NT2/D1 (cell line): ENCODE measurements around the gene ERC2.

ENCODE experiments used
- DNase-seq: peaks from one replicate; pipeline ENCODE4 v3.0.0-alpha.2; 2011; ENCODE audit warnings: low read depth, low spot score
- H3K27me3 ChIP-seq: 2 replicates; pipeline ENCODE4 v1.6.0; 2011; ENCODE audit warnings: mild to moderate bottlenecking; ENCODE audit not compliant: insufficient read length, insufficient read depth
- H3K36me3 ChIP-seq: 2 replicates; pipeline ENCODE4 v1.6.1; 2011; ENCODE audit warnings: mild to moderate bottlenecking, low read length, mixed read lengths; ENCODE audit not compliant: insufficient read depth, insufficient read length
- H3K4me1 ChIP-seq: 2 replicates; pipeline ENCODE4 v1.5.1; 2011; ENCODE audit not compliant: insufficient read depth, insufficient read length
- H3K4me3 ChIP-seq: 2 replicates; pipeline ENCODE4 v1.5.1; 2011; ENCODE audit warnings: low read depth; ENCODE audit not compliant: insufficient read length
- H3K9ac ChIP-seq: 2 replicates; pipeline ENCODE4 v1.6.0; 2011; ENCODE audit warnings: low read depth; ENCODE audit not compliant: insufficient read length
- H3K9me3 ChIP-seq: 2 replicates; pipeline ENCODE4 v1.5.1; 2011; ENCODE audit warnings: mild to moderate bottlenecking, low read length; ENCODE audit not compliant: insufficient read depth
- SUZ12 ChIP-seq: IDR thresholded peaks from 2 replicates; pipeline ENCODE4 v1.6.1; 2011; ENCODE audit not compliant: insufficient read length, insufficient read depth; ENCODE audit errors: extremely low read depth
- YY1 ChIP-seq: IDR thresholded peaks from 2 replicates; pipeline ENCODE4 v1.6.1; 2011; ENCODE audit not compliant: insufficient read length, insufficient read depth
- ZNF274 ChIP-seq: IDR thresholded peaks from 2 replicates; pipeline ENCODE4 v1.6.1; 2011; ENCODE audit warnings: mild to moderate bottlenecking, low read depth, low read length

Gene ERC2

DNA sequence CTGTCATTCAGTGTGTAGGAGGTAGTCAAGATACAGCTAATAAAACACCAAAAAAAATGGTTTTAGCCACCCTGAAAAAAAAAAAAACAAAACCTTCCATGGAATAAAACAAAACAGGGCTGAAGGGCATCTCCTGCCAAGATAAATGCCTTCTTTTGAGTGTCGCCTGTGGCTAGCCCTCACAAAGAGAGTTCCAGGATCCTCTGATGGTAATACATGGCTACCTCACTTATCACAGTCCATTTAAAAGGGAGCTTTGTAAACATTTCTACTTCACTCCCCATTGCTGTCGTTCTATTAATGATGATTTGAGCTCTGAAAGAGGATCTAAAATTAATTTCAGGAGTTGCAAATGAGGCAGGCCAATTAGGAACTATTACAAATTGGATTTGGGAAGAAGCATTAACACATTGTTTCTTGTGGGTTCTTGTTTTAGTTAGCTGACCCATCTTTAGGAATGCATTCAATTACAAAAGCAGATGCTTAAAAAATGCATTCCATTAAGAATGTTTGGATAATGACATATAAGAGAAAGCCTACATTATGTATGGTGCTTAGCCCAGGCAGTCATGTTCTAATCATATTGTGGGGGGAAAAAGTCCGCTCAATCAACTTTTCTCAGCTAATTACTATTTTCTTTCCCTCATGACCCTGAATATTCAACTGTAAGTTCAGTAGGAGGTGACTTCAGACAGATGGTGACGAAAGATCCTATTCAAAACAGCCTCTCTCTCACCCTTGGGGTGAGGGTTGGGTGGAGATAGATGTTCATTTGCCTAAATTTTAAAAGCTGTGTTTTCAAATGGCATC, 726.0 kb downstream of the ERC2 start:
- no peak for DNase-seq
- Histone ChIP-seq H3K9ac (no peak overlapping the region), H3K4me1 (no peaks in the 10 kb centered on the region), H3K36me3 (no peaks in the 10 kb centered on the region), H3K27me3 (no peaks in the 10 kb centered on the region), H3K4me3 (no peak overlapping the region), H3K9me3 (no peaks in the 10 kb centered on the region)
- TF ChIP-seq ZNF274 (no peak), SUZ12 (no peak), YY1 (no peak)

DNA sequence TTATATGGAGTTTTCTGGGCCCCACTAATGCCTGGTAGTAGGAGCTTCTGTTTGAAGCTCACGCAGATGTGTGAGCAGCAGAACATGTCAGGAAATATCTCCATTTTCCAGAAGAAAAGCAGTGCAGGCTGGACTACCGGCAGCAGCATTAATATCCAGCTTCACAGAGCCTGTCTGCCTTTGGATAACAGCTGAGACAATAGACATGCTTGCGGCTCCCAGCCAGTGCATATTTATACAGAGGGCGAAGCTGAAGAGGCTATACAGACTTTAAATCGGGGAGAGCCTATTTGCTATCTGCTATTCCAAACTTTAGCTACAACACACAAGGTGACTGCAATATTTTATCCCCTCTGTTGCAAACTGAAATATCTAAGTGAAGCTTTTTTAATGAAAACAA, 731.1 kb downstream of the ERC2 start:
- Histone ChIP-seq H3K36me3 (no peaks in the 10 kb centered on the region), H3K9ac (no peak overlapping the region), H3K9me3 (no peaks in the 10 kb centered on the region), H3K4me1 (no peaks in the 10 kb centered on the region), H3K4me3 (no peak overlapping the region), H3K27me3 (no peaks in the 10 kb centered on the region)
- TF ChIP-seq YY1, result no peak
- TF ChIP-seq SUZ12, result no peak
- TF ChIP-seq ZNF274, result no peak
- DNase-seq, result no peak

DNA sequence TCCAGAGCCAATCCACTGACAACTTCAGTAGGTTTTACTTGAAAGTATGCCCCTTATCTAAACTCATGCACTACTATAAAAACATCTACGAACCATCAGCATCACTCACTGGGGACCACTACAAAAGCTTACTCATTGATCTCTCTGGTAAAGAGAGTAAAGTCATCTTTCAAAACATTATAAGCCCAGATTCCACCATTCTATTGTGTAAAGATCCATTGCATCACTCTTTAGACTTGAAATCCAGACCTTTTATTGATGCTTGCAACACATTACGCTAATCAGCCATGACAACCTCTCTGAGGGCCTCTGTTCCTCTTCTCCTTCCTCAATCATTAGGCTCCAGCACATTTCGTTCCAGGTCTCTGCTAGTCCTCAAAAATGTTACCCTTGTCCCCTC, 732.3 kb downstream of the ERC2 start:
- Histone ChIP-seq H3K27me3 (no peaks in the 10 kb centered on the region), H3K9ac (no peak overlapping the region), H3K9me3 (no peaks in the 10 kb centered on the region), H3K36me3 (no peaks in the 10 kb centered on the region), H3K4me3 (no peak overlapping the region), H3K4me1 (no peaks in the 10 kb centered on the region)
- no peak for DNase-seq
- TF ChIP-seq SUZ12, result no peak

DNA sequence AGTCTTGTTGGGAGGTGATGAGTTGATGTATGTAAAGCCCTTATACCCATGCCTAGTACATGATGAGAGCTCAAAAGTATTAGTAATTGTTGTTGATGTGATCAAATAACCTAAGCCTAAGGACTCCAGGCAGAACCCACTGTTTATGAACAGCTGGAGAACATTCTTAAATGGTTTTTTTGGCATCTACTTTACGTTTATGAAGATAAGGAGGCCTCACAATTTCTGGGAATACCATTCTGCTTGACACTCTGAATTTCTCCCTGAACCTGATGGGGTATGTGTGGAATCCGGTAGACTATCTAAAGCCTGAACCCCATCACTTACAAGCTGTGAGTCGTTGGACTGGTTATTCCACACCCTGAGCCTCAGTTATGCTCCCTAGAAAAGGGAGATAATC, 736.5 kb downstream of the ERC2 start:
- Histone ChIP-seq H3K27me3 (no peaks in the 10 kb centered on the region), H3K4me1 (no peaks in the 10 kb centered on the region), H3K4me3 (no peak overlapping the region), H3K9me3 (no peaks in the 10 kb centered on the region), H3K36me3 (no peaks in the 10 kb centered on the region), H3K9ac (no peak overlapping the region)
- TF ChIP-seq ZNF274 (no peak), SUZ12 (no peak), YY1 (no peak)
- no peak for DNase-seq

DNA sequence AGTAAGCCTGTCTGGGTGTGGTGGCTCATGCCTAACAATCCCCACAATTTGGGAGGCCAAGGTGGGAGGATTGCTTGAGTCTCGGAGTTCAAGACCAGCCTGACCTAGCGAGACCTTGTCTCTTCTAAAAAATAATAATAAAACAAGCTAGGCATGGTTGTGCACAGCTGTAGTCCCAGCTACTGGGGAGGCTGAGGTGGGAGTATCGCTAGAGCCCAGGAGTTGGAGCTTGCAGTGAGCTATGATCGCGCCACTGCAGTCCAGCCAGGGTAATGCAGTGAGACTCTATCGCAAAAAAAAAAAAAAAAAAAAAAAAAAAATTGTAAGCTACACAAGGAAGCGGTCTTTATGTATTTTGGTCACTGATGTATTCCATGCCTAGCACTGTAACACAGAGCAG, 738.7 kb downstream of the ERC2 start:
- H3K4me1 ChIP-seq, result no peaks in the 10 kb centered on the region
- no peaks in the 10 kb centered on the region for H3K9me3 ChIP-seq
- H3K36me3 ChIP-seq, result no peaks in the 10 kb centered on the region
- TF ChIP-seq ZNF274 (no peak), YY1 (no peak), SUZ12 (no peak)
- H3K9ac ChIP-seq, result no peak overlapping the region
- H3K27me3 ChIP-seq, result no peaks in the 10 kb centered on the region
- no peak for DNase-seq
- H3K4me3 ChIP-seq, result no peak overlapping the region

DNA sequence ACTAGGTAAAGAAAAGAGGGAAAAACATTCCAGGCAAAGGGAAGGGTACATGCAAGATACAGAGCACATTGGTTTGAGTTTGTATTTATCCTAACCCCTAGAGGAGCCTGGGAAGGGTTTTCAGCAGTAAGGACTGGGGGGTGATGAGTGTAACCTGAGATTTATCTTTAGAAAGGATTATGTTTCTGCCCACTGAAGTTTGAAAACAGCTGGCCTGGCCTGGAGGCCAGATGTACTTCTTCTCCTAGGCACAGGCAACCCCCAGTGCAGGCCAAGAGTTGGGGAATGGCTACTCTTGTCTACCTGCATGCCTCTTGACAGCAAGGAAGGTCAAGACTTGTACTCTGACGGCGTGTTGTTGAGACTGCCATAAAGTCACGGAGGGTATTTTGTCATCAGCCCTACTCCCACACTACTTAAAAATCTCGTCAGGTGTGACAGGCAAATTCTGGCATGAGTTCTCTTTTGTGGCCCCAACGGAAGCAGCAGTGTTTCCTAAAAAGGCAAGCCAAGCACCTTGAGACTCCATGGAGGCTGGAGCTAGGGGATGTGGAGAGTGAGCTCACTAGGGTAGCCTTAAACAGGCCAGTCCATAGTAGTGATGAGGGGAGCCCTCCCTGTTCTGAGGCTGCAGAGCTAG, 739.7 kb downstream of the ERC2 start:
- DNase-seq, result no peak
- TF ChIP-seq SUZ12 (no peak), YY1 (no peak), ZNF274 (no peak)
- no peaks in the 10 kb centered on the region for H3K36me3 ChIP-seq

DNA sequence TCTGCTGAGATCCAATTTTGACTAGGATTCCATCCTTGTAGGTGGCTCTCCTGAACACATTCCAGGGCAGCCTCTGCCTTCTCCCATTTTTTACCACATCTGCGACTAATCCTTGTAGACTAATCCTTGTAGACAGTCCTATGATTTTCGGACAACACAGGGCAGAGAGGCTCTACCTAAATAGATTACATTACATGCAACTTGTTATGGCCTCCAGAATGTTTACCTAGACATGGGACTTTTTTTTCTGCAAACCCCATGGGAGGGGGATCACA, 741.8 kb downstream of the ERC2 start:
- Histone ChIP-seq H3K36me3 (no peaks in the 10 kb centered on the region), H3K4me1 (no peaks in the 10 kb centered on the region), H3K27me3 (no peaks in the 10 kb centered on the region), H3K9me3 (no peaks in the 10 kb centered on the region), H3K4me3 (no peak overlapping the region), H3K9ac (no peak overlapping the region)
- TF ChIP-seq YY1 (no peak), ZNF274 (no peak), SUZ12 (no peak)
- no peak for DNase-seq

More for the DNA sequence above, 739.7 kb downstream of the ERC2 start:
- no peaks in the 10 kb centered on the region for H3K9me3 ChIP-seq
- no peaks in the 10 kb centered on the region for H3K4me1 ChIP-seq
- H3K9ac ChIP-seq, result no peak overlapping the region
- no peak overlapping the region for H3K4me3 ChIP-seq
- H3K27me3 ChIP-seq, result no peaks in the 10 kb centered on the region
